Measurements from ENCODE around the gene TCF4.

TCF4 gene

GRCh38 chr18:55287149-55287806 lies 300.7 kb downstream of the TCF4 start:
- no peak for TF ChIP-seq CTCF (IDR thresholded peaks at IDR 0.05; ENCODE audit: control insufficient read depth, extremely low read depth, insufficient read depth)
- no peak for DNase-seq (ENCODE audit: low read depth)
- H3K4me3 ChIP-seq (ENCODE audit: low read depth, low read length), result no peak overlapping the region

DNA sequence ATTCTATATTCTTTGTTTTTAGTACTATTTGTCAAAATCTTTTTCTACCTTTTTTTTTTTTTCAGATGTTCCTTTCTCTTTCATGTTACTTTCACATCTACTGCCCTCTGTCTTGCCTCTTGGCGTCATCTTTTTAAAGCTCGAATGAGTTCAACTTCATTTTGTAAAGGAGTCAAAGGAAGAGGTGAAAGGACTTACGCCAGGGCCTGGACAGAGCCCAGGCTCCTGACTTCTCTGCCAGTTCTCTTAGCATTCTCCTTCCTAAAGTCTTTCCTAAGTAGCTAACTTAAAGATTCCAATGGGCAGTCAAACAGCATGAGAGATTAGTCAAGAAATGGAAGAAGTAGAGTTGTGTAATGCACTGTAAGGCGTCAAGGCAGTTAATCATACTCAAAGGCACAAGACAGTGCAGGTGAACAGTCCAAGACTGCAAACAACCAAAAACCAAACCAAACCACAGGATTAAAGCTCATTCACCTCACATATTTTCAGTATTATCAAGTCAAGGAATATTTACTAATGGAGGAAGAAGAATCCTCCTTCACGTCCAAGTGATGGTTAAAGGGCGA lies 301.7 kb downstream of the TCF4 start:
- H3K4me3 ChIP-seq (ENCODE audit: low read depth, low read length), result no peak overlapping the region
- TF ChIP-seq CTCF (IDR thresholded peaks at IDR 0.05; ENCODE audit: control insufficient read depth, extremely low read depth, insufficient read depth), result no peak
- DNase-seq (ENCODE audit: low read depth), result no peak

- TF ChIP-seq CTCF (IDR thresholded peaks at IDR 0.05; ENCODE audit: control insufficient read depth, extremely low read depth, insufficient read depth), result no peak
- no peak overlapping the region for H3K4me3 ChIP-seq (ENCODE audit: low read depth, low read length)
- DNase-seq (ENCODE audit: low read depth), result no peak
Observed at GRCh38 chr18:55284614-55285013, 303.4 kb downstream of the TCF4 start.

DNA sequence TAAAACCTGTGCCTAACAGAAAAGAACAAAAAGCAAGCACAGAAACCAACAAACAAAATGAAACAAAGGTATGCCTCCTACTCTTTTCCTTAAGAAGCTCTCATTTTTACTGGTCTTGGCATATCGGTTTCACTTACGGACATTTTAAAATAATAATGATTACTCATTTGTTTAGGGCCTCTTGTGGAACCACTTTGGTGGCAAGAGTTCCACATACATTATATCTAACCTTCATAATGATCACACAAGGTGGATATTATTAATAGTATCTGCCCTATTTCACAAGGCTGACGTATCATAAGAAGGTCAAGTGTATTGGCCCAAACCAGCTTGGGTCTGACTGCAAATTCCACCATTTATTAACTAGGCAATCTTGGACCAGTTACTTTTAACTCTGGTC lies 304.7 kb downstream of the TCF4 start:
- DNase-seq (ENCODE audit: low read depth), result no peak
- no peak for TF ChIP-seq CTCF (IDR thresholded peaks at IDR 0.05; ENCODE audit: control insufficient read depth, extremely low read depth, insufficient read depth)
- no peak overlapping the region for H3K4me3 ChIP-seq (ENCODE audit: low read depth, low read length)

- H3K4me3 ChIP-seq (ENCODE audit: low read depth, low read length), result no peak overlapping the region
- DNase-seq (ENCODE audit: low read depth), result no peak
- no peak for TF ChIP-seq CTCF (IDR thresholded peaks at IDR 0.05; ENCODE audit: control insufficient read depth, extremely low read depth, insufficient read depth)
Observed at GRCh38 chr18:55280503-55280902, 307.5 kb downstream of the TCF4 start.

- peak; percentile 20; the same call in 1 of the 2 replicates for TF ChIP-seq CTCF (IDR thresholded peaks at IDR 0.05; ENCODE audit: control insufficient read depth, extremely low read depth, insufficient read depth)
- H3K4me3 ChIP-seq (ENCODE audit: low read depth, low read length), result no peak overlapping the region
- no peak for DNase-seq (ENCODE audit: low read depth)
Observed at GRCh38 chr18:55275039-55275901, 312.7 kb downstream of the TCF4 start.
